Fibroblast of skin of left quadriceps (primary cell): ENCODE data around the gene FBXO41.

Experiments
- DNase-seq, 2 experiments: peaks; one replicate each; pipeline ENCODE4 v3.0.0-alpha.2; 2013; ENCODE audit warnings: low read depth in 2 of 2

Gene FBXO41

GRCh38 chr2:73212098-73212447, 72.2 kb downstream of the FBXO41 start:
- DNase-seq, result no peak

DNA sequence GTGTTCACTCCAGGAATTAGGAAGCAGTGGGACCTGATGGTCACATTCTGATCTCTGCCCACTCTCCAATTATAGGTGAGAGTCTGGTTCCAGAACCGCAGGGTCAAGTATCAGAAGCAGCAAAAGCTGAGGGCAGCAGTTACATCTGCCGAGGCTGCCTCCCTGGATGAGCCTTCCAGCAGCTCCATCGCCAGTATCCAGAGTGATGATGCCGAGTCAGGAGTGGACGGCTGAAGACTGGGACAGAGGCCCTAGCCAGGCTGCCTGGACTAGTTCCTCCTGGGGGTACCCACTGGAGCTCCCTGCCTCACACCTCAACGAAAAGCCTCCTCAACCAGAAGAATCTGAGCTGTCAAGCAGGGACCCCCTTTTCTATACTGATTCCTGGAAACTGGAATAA, 73.6 kb downstream of the FBXO41 start:
- no peak for DNase-seq

GRCh38 chr2:73210019-73210418, 74.3 kb downstream of the FBXO41 start:
- no peak for DNase-seq

- no peak for DNase-seq
Observed at GRCh38 chr2:73208258-73208657, 76.0 kb downstream of the FBXO41 start.

DNA sequence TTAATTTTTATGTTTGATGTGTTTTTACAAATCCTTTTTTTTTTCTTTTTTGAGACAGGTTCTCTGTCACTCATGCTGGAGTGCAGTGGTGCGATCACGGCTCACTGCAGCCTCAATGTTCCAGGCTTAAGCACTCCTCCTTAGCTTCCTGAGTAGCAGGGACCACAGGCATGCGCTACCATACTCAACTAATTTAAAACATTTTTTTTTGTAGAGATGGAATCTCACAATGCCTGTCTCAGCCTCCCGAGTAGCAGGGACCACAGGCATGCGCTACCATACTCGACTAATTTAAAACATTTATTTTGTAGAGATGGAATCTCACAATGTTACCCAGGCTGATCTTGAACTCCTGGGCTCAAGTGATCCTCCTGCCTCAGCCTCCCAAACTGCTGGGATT, 78.7 kb downstream of the FBXO41 start:
- DNase-seq, result peak; percentile 52 to 53
